Activated CD8-positive, alpha-beta memory T cell treated with anti-CD3 and anti-CD28 coated beads for 1 hour (primary cell): Measurements from ENCODE around the gene UPK3B.
"Not testable (repeated sequence)": the region's sequence is repeated elsewhere in the genome, so short reads cannot be mapped to it uniquely, and the experiment has no call there.

Source experiments
- DNase-seq, 2 donors: peaks; one replicate each; pipeline ENCODE4 v3.0.0-alpha.2; 2020; ENCODE audit warnings: low read depth in 1 of 2; ENCODE audit errors: extremely low read depth in 1 of 2

Gene UPK3B

GRCh38 chr7:76509931-76510877 is at the start of gene UPK3B:
TSS of gene UPK3B (plus strand) at chr7:76510552. CDS start at chr7:76510653, 101 bp downstream.
- DNase-seq = no peak

DNA sequence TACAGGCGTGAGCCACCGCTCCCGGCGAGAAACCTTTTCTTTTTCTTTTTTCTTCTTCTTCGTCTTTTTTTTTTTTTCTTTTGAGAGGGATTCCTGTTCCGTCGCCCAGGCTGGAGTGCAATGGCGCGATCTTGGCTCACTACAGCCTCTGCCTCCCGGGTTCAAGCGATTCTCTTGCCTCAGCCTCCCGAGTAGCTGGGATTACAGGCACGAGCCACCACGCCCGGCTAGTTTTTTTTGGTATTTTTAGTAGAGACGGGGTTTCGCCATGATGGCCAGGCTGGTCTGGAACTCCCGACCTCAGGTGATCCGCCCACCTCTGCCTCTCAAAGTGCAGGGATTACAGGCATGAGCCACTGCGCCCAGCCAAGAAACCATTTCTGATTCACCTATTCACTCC is 49.6 kb upstream of the UPK3B start:
- DNase-seq = not testable (repeated sequence)

GRCh38 chr7:76461464-76462101 is 48.8 kb upstream of the UPK3B start, which contains the start of gene DTX2:
TSS of gene DTX2 (plus strand) at chr7:76461709. CDS start at chr7:76480510, 18,801 bp downstream.
- DNase-seq = peak in 1 of 2 donors; percentile 14

GRCh38 chr7:76462271-76462882 is 48.0 kb upstream of the UPK3B start:
- DNase-seq = not testable (repeated sequence)

DNA sequence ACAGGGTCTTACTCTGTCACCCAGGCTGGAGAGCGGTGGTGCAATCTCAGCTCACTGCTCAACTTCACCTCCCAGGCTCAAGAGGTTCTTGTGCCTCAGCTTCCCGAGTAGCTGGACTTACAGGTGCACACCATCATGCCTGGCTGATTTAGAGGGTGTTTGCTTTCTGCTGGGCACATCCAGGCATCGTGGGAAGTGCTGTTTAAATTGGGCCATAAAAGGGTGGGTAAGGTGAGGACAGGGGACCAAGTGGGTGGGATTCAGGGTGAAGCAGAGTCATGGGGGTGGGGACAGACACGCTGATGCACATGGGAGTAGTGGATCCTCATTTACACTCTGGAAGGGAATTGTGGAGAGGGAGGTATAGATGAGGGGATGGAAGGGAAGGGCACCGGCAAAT is 45.4 kb upstream of the UPK3B start:
- not testable (repeated sequence) for DNase-seq

DNA sequence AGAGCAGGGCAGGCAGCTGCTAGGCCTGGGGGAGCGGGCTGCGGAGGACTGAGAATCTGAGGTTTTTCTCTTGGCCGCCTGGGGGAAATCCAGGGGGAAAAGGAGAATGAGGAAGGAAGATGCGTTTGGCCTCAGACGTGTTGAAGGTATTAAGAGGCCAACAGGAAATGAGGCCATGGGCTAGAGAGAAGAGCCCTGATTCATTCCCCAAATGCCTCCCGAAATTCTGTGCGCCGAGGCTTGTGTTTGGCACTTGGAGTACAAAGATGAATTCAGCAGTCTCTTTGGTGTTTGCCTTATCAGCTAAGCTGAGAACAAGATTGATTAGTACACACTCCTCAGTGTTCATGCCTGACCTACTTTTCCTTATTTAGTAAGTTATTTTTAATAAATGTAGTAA is 44.4 kb upstream of the UPK3B start:
- DNase-seq = not testable (repeated sequence)

DNA sequence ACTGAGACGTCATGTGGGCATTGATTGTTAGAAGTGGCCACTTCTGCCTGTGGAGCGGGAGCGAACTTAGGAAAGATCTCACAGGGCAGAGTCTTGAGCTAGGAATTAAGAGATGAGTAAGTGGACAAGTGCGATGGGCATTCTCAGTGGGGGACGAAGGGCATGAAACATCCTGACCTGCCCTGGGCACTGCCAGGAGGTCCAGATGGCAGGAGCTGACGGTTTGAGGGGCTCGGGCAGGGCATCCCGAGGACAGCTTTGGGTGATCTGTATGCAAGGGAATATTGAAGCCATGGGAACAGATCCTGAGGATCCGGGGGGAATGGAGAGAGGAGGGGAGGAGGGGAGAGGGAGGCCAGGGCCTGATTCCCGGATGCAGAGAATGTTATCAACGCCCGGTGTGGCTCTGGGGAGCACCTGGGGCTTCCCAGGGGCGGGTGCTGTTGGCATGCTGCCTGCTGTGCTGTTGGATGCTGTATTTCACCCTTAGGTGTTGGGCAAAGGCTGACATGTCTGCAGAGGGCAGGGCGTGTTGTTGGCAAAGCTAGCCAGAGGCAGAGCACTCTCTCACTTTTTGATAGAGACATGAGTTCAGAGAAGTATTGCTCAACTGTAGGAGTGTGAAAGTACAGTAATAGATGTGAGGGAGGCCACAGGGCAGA is 42.5 kb upstream of the UPK3B start:
- DNase-seq = not testable (repeated sequence)

GRCh38 chr7:76471556-76472221 is 38.7 kb upstream of the UPK3B start:
- DNase-seq = not testable (repeated sequence)

DNA sequence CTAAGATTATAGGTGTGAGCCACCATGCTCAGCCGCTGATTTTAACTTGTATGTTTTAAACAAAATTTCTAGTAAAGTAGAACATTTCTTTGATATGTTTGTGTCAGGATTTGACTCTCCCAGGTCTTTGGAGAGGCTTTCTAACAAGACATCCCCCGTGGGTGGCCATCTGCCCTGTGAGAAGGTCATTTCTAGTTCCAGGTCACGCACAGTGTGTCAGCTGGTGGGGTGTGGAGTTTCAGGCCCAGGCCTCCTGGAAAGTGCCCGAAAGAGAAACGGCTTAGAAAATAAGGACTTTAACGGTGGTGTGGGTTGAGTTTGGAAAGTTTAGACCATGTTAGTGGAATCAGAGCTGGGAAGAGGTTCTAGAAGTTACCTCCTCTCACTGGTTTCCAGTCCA is 37.3 kb upstream of the UPK3B start:
- DNase-seq = not testable (repeated sequence)

DNA sequence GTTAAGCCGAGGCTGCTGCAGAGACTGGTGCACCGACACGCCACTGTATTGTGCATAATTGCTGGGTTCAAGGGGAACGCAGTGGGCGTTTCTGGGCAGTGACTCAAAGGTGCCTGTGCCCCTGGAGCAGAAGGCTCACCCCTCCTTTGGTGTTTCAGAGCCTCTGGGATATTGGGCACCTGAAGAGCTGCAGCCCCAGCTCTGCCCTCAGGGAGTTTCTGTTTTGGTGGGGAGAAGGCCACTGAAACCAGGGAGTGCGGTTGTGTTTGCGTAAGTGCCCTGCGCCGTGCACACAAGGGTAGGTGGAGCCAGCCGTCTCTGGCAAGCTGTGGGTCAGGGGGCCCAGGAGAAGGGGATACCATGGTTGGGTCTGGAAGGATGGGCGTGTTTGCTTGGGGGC is 34.1 kb upstream of the UPK3B start:
- not testable (repeated sequence) for DNase-seq

- not testable (repeated sequence) for DNase-seq
These were observed 33.4 kb upstream of the UPK3B start for GRCh38 chr7:76476742-76477474.

DNA sequence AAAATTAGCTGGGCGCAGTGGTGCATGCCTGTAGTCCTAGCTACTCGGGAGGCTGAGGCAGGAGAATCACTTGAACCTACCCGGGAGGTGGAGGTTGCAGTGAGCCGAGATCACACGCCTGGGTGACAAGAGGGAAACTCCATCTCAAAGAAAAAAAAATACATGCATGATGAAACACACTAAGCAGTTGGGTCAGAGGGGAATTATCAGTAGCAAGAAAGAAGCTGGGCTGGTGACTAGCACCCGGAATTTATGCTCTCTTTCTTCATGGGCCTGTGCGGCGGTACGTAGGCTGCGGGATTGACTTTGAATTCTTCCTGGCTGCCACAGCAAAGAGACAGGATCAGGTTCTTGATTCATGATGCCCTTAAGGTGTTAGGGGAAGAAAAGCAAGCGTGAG is 30.7 kb upstream of the UPK3B start:
- not testable (repeated sequence) for DNase-seq

DNA sequence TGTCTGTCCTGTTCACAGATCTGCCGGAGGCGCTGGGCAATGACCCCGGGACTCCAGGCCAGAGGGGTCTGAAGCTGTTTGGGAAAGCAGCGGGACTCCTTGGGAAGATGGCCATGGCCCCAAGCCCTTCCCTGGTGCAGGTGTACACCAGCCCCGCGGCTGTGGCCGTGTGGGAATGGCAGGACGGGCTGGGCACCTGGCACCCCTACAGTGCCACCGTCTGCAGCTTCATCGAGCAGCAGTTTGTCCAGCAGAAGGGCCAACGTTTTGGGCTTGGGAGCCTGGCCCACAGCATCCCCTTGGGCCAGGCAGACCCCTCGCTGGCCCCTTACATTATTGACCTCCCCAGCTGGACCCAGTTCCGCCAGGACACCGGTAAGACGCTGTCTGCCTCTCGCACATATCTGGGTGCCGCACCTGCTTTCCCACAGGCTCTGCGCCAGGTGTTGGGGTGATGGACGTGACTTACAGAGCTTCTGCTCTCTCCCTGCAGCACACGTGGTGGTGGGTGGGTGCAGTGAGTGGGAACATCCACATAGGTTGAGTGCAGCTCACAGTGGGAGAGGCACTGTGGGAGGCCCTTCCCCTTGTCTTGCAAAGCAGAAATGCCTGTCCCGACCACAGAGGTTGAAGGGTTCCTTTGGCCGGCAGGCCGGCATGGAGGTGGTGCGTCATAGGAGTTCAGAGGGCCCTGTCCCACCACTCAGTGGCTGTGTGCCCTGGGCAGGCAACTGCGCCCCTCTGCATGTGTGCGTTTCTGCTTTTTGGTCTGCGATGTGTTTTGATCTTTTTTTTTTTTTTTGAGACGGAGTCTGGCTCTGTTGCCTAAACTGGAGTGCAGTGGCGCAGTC is 29.7 kb upstream of the UPK3B start:
- not testable (repeated sequence) for DNase-seq

DNA sequence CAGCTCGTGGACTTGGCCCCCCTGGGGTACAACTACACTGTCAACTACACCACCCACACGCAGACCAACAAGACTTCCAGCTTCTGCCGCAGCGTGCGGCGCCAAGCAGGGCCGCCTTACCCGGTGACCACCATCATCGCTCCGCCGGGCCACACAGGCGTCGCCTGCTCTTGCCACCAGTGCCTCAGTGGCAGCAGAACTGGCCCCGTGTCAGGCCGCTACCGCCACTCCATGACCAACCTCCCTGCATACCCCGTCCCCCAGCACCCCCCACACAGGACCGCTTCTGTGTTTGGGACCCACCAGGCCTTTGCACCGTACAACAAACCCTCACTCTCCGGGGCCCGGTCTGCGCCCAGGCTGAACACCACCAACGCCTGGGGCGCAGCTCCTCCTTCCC is 27.7 kb upstream of the UPK3B start:
- not testable (repeated sequence) for DNase-seq

DNA sequence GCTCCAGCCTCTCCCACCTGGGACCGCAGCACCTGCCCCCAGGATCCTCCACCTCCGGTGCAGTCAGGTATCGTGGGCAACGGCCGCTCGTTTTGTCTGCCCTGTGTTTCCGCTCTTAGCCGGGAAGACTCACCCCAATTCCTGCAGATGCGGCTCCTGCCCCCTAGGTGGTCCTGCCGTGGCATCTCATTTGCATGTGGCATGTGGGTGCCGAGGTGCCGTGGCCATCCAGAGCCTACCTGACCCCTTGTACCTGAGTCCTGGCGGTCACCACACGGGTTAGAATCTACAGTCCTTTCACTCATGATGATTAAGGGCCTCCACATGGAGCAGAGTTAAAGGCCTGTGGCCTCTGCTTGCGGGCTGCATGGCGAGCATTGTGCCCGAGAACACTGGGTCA is 27.3 kb upstream of the UPK3B start:
- not testable (repeated sequence) for DNase-seq

GRCh38 chr7:76484456-76484855 is 25.9 kb upstream of the UPK3B start:
- not testable (repeated sequence) for DNase-seq

DNA sequence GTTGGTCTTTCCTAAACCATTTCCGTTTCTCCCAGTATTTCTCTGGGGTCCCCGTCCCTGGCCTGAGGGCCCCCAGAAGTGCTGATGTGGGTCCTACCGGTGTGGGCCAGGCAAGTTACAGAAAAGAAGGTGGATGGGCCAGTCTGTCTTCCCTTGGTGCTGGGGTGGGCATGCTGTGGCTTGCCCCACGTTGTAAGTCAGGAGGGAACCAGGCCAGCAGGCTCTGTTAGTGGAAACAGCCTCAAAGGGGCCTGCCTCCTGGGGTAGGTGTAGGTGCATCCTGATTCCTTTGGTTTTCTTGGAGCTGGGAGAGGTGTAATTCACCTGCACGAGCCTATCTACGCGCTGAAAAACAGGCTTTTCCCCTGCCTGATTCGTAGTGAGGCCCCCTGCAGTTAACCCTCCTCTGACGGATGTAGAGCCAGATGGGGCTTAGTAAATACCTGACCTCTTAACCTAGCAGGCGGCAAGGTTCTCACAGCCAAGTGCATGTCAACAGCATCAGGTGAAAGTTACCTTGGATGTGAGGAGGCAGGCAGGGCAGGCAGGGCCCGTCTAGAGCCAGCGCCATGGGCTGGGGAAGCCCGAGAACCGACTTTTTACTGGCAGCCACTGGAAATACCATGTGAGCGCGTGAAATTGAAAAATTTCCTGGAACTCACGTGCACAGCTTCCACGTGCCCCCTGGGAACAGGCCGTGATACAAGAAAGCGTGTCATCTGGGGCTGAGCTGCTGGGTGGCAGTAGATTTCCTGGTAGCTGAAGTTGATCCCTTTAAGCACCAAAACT is 24.3 kb upstream of the UPK3B start:
- DNase-seq = not testable (repeated sequence)

DNA sequence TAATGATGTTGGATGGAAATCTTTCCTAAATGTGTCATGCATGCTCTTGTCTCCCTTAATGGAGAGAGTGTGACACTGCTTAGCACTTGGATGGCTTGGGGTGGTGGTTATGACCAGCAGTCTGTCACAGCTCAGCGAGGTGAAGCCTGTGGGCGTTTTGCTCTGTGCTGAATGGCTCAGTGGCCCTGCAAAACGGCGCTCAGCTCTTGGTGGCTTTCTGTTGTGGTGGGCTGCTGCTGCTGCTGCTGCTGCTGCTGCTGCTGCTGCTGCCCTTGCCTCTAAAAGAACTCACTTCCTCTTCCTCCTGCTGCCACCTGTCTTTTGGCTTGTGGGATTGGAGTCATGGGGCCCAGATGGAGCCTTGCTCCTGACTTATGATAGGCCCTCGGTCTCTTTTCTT is 23.7 kb upstream of the UPK3B start:
- DNase-seq = not testable (repeated sequence)
